Neural crest cell (in vitro differentiated cells): ENCODE results near the gene DDX39B. TPM values are rescaled to one million over a fixed set of nuclear protein-coding genes. Genes with fewer than 3 reads are reported as not detected.

ENCODE experiments used
- DNase-seq: peaks from one replicate; pipeline ENCODE4 v3.0.0; 2021; ENCODE audit warnings: low read depth, mixed read lengths, low spot score
- H3K27ac Mint-ChIP-seq: one replicate; pipeline ENCODE4 v1.8.0; 2021; ENCODE audit warnings: mild to moderate bottlenecking, mixed read lengths; ENCODE audit not compliant: unreplicated experiment
- H3K27me3 Mint-ChIP-seq: 2 replicates; pipeline ENCODE4 v1.8.0; 2021; ENCODE audit warnings: low read depth, mild to moderate bottlenecking, mixed read lengths
- H3K36me3 Mint-ChIP-seq: 2 replicates; pipeline ENCODE4 v1.8.0; 2021; ENCODE audit warnings: low read depth, mild to moderate bottlenecking, mixed read lengths
- H3K4me1 Mint-ChIP-seq: 2 replicates; pipeline ENCODE4 v1.8.0; 2021; ENCODE audit warnings: mixed read lengths
- H3K4me3 Mint-ChIP-seq: one replicate; pipeline ENCODE4 v1.8.0; 2021; ENCODE audit warnings: mild to moderate bottlenecking, mixed read lengths
- H3K9me3 Mint-ChIP-seq: 2 replicates; pipeline ENCODE4 v1.8.0; 2021; ENCODE audit warnings: mixed read lengths
- total RNA-seq: library from RNA; stranded (reverse); gene quantifications from 2 replicates; pipeline ENCODE4 v1.2.1, GENCODE V29; 2021
- TF ChIP-seq, protein P1 (sequence below): fragments of 200-600 bp; sonication (generic); conservative IDR thresholded peaks from 2 replicates; pipeline ENCODE4 v1.5.0; 2021; ENCODE audit warnings: antibody characterized with exemption, mild to moderate bottlenecking

DDX39B gene
- total RNA-seq, 1 donor from 2014 or later, result 881 TPM

DNA sequence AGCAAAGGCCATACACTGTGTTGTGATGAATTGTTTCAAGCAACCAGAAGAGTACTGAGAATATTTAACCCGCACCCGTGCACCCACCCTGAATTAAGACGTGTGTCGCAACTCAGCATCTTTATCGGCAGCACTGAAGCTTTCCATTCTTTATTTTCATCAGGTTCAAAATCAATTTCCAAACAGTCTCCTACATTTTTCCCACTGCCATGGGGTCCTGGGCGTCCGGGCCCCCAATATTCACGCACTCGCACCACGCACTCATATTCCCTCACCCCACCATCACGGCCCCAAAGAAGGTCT, 38.6 kb upstream of the DDX39B start:
- TF ChIP-seq, protein P1, sequence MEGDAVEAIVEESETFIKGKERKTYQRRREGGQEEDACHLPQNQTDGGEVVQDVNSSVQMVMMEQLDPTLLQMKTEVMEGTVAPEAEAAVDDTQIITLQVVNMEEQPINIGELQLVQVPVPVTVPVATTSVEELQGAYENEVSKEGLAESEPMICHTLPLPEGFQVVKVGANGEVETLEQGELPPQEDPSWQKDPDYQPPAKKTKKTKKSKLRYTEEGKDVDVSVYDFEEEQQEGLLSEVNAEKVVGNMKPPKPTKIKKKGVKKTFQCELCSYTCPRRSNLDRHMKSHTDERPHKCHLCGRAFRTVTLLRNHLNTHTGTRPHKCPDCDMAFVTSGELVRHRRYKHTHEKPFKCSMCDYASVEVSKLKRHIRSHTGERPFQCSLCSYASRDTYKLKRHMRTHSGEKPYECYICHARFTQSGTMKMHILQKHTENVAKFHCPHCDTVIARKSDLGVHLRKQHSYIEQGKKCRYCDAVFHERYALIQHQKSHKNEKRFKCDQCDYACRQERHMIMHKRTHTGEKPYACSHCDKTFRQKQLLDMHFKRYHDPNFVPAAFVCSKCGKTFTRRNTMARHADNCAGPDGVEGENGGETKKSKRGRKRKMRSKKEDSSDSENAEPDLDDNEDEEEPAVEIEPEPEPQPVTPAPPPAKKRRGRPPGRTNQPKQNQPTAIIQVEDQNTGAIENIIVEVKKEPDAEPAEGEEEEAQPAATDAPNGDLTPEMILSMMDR, result no peak
- peaks cover 16% of the 10 kb centered on the region for H3K4me1 Mint-ChIP-seq
- no peaks in the 10 kb centered on the region for H3K9me3 Mint-ChIP-seq
- no peaks in the 10 kb centered on the region for H3K36me3 Mint-ChIP-seq
- no peak for DNase-seq
- peaks cover 15% of the 10 kb centered on the region for H3K27me3 Mint-ChIP-seq
- H3K27ac Mint-ChIP-seq, result no peak overlapping the region
- H3K4me3 Mint-ChIP-seq, result peak overlapping the region; percentile 66

DNA sequence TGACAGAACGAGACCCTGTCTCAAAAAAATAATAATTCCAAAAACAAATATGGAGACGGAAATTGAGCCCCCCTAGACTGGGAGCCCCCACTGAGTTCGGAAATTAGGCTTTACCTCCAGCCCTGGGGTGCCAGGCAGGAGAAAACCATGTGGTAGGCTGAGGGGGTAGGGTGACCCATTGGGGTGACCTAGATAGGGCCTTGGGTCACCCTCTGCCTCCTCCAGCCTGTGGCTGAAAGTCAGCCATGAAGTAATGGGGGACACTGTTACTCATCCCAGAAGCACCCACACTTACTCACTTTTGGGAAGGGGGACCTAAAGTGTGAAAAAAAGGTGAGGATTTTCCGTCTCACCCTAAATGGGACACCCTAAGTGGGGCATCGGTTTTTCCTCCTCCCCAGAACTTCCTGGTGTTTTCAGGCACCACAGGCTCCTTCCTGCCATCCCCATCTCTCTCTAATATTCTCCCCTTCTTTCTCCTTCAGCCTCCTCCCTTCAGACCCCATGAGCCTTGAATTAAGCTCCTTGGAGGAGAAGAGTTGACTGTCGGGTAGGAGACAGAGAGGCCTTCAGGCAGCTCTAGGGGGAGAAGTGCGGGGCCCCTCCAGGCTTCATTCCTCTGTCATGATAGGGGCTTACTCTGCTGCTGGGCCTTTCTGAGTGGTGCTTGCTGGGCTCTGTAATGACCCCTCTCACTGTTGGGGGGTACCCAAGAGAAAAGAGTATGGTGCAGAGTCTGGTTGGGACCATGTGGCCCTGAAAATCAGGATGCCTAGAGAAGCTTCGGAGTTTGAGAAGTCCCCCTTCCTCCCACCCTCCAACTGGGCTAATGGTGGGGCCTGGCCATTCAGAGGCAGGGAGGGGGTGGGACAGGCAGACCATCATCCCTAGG, 38.0 kb upstream of the DDX39B start:
- Mint-ChIP-seq H3K27me3 (peaks cover 15% of the 10 kb centered on the region), H3K36me3 (no peaks in the 10 kb centered on the region), H3K4me1 (peaks cover 16% of the 10 kb centered on the region), H3K9me3 (no peaks in the 10 kb centered on the region), H3K27ac (no peak overlapping the region), H3K4me3 (peak overlapping the region; percentile 66)
- DNase-seq, result no peak
- TF ChIP-seq, protein P1, result no peak

DNA sequence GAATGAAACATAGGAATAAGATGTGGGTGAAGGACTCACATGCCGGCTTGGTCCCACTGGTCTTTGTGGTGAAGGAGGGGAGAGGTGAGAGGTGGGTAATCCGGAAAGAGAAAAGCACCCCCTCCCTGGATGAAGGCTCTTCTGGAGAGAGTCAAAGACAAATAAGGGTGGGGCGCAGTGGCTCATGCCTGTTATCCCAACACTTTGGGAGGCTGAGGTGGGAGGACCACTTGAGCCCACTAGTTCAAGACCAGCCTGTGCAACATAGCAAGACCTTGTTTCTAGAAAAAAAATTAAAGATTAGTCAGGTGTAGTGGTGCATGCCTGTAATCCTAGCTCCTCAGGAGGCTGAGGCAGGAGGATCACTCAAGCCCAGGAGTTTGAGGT, 37.3 kb upstream of the DDX39B start:
- H3K4me3 Mint-ChIP-seq, result no peak overlapping the region
- peaks cover 16% of the 10 kb centered on the region for H3K4me1 Mint-ChIP-seq
- no peaks in the 10 kb centered on the region for H3K9me3 Mint-ChIP-seq
- TF ChIP-seq, protein P1, result no peak
- no peaks in the 10 kb centered on the region for H3K36me3 Mint-ChIP-seq
- H3K27me3 Mint-ChIP-seq, result peaks cover 15% of the 10 kb centered on the region
- no peak for DNase-seq
- H3K27ac Mint-ChIP-seq, result no peak overlapping the region

DNA sequence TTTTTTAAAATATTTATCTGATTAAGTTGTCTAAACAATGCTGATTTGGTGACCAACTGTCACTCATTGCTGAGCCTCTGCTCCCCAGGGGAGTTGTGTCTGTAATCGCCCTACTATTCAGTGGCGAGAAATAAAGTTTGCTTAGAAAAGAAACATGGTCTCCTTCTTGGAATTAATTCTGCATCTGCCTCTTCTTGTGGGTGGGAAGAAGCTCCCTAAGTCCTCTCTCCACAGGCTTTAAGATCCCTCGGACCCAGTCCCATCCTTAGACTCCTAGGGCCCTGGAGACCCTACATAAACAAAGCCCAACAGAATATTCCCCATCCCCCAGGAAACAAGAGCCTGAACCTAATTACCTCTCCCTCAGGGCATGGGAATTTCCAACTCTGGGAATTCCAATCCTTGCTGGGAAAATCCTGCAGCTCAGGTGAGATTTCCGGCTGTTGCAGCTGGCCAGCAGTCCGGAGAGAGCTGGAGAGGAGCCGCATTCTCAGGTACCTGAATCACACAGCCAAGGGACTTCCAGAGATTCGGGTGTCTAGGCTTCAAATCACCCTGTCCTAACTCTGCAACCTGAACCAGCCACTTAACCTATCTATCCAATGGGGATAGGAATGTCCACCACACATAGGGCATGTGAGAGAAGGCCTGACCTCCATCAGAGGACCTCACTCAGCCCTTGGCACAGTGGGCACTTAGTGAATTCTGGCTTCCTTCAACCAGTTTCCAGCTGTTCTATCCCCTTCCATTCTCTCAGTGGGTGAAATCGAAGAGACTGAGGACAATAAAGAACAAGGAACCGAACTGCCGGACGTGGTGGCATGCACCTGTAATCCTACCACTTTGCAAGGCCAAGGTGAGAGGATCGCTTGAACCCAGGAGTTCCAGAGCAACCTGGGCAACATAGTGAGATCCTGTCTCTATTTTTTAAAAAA, 36.6 kb upstream of the DDX39B start:
- H3K27me3 Mint-ChIP-seq, result peaks cover 15% of the 10 kb centered on the region
- H3K9me3 Mint-ChIP-seq, result no peaks in the 10 kb centered on the region
- H3K36me3 Mint-ChIP-seq, result no peaks in the 10 kb centered on the region
- peaks cover 16% of the 10 kb centered on the region for H3K4me1 Mint-ChIP-seq
- H3K27ac Mint-ChIP-seq, result no peak overlapping the region
- DNase-seq, result no peak
- H3K4me3 Mint-ChIP-seq, result no peak overlapping the region
- TF ChIP-seq, protein P1, result no peak

DNA sequence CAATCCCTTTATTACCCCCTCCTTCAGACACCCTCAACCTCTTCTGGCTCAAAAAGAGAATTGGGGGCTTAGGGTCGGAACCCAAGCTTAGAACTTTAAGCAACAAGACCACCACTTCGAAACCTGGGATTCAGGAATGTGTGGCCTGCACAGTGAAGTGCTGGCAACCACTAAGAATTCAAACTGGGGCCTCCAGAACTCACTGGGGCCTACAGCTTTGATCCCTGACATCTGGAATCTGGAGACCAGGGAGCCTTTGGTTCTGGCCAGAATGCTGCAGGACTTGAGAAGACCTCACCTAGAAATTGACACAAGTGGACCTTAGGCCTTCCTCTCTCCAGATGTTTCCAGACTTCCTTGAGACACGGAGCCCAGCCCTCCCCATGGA, 35.8 kb upstream of the DDX39B start:
- Mint-ChIP-seq H3K27me3 (peaks cover 18% of the 10 kb centered on the region), H3K4me1 (peaks cover 16% of the 10 kb centered on the region)

More for the DNA sequence above, 35.8 kb upstream of the DDX39B start:
- Mint-ChIP-seq H3K9me3 (no peaks in the 10 kb centered on the region), H3K27ac (no peak overlapping the region), H3K4me3 (no peak overlapping the region), H3K36me3 (no peaks in the 10 kb centered on the region)
- DNase-seq, result no peak
- TF ChIP-seq, protein P1, result no peak
